ENCODE results near the gene HRH4.

HRH4 gene

GRCh38 chr18:24499814-24500213 lies 39.4 kb downstream of the HRH4 start:
- in situ Hi-C loops (cut with MboI; ENCODE audit: low sequenced_read_pairs, unreplicated experiment) = no loop called here
- no peak for DNase-seq (ENCODE audit: low spot score)
- TF ChIP-seq CTCF (IDR thresholded peaks at IDR 0.05; ENCODE audit: borderline replicate concordance, control extremely low read depth, extremely low read depth, insufficient read depth, missing control alignments) = no peak

- in situ Hi-C loops (cut with MboI; ENCODE audit: low sequenced_read_pairs, unreplicated experiment) = no loop called here
- no peak for DNase-seq (ENCODE audit: low spot score)
- no peak for TF ChIP-seq CTCF (IDR thresholded peaks at IDR 0.05; ENCODE audit: borderline replicate concordance, control extremely low read depth, extremely low read depth, insufficient read depth, missing control alignments)
Observed at GRCh38 chr18:24500217-24500616, 39.8 kb downstream of the HRH4 start.

GRCh38 chr18:24500766-24501165 lies 40.3 kb downstream of the HRH4 start:
- in situ Hi-C loops (cut with MboI; ENCODE audit: low sequenced_read_pairs, unreplicated experiment) = no loop called here
- DNase-seq (ENCODE audit: low spot score) = no peak
- no peak for TF ChIP-seq CTCF (IDR thresholded peaks at IDR 0.05; ENCODE audit: borderline replicate concordance, control extremely low read depth, extremely low read depth, insufficient read depth, missing control alignments)

- no peak for TF ChIP-seq CTCF (IDR thresholded peaks at IDR 0.05; ENCODE audit: borderline replicate concordance, control extremely low read depth, extremely low read depth, insufficient read depth, missing control alignments)
- in situ Hi-C loops (cut with MboI; ENCODE audit: low sequenced_read_pairs, unreplicated experiment) = no loop called here
- no peak for DNase-seq (ENCODE audit: low spot score)
Observed at GRCh38 chr18:24502667-24503523, 42.5 kb downstream of the HRH4 start.

- TF ChIP-seq CTCF (IDR thresholded peaks at IDR 0.05; ENCODE audit: borderline replicate concordance, control extremely low read depth, extremely low read depth, insufficient read depth, missing control alignments) = no peak
- DNase-seq (ENCODE audit: low spot score) = no peak
- in situ Hi-C loops (cut with MboI; ENCODE audit: low sequenced_read_pairs, unreplicated experiment) = no loop called here
Observed at GRCh38 chr18:24504401-24504800, 44.0 kb downstream of the HRH4 start.

- in situ Hi-C loops (cut with MboI; ENCODE audit: low sequenced_read_pairs, unreplicated experiment) = no loop called here
- TF ChIP-seq CTCF (IDR thresholded peaks at IDR 0.05; ENCODE audit: borderline replicate concordance, control extremely low read depth, extremely low read depth, insufficient read depth, missing control alignments) = no peak
- DNase-seq (ENCODE audit: low spot score) = no peak
Observed at GRCh38 chr18:24506175-24506574, 45.7 kb downstream of the HRH4 start.
